ENCODE measurements around the gene GRAP2. TPM values are rescaled to one million over a fixed set of nuclear protein-coding genes. Genes with fewer than 3 reads are reported as not detected.
A peak's percentile ranks its signal among the peaks of the same experiment; 100 is the strongest.

GRAP2 gene
- total and polyA plus RNA-seq, 10 of the 15 experiments (the other 5 are each of a cell fraction or from before 2014, with no cell fraction given) = 3.3 to 79.1 (median 59.6) TPM

- Histone ChIP-seq H4K20me1 (ENCODE audit: control insufficient read depth, insufficient read depth) (peaks cover 7% of the 10 kb centered on the region; the same call in 1 of the 2 replicates), H3K4me2 (ENCODE audit: control insufficient read depth, insufficient read depth) (peak overlapping the region; percentile 68), H3K9ac (ENCODE audit: control insufficient read depth, insufficient read depth, low read length) (no peak overlapping the region), H3K4me3 (no peak overlapping the region), H3K79me2 (ENCODE audit: control insufficient read depth, insufficient read depth, low read length) (peaks cover 2% of the 10 kb centered on the region), H3K4me1 (ENCODE audit: control insufficient read depth, insufficient read depth, low read length) (peaks cover 47% of the 10 kb centered on the region), H3K9me3 (replicated peaks; ENCODE audit: control insufficient read depth, insufficient read depth, low read length) (no peaks in the 10 kb centered on the region; the same call in 2 of the 3 replicates), H2AFZ (ENCODE audit: control insufficient read depth, low read depth, low read length) (no peak overlapping the region), H3K27ac (ENCODE audit: control insufficient read depth, insufficient read depth) (peak overlapping the region; percentile 20; the same call in 1 of the 2 replicates), H3K27me3 (replicated peaks in 1 of 2; ENCODE audit: control insufficient read depth in 2 of 2, insufficient read depth in 2 of 2, low read length in 1 of 2) (no peaks in the 10 kb centered on the region), H3K36me3 (ENCODE audit: control insufficient read depth in 2 of 2, insufficient read depth in 2 of 2, low read length in 1 of 2) (peaks cover 20 to 45% of the 10 kb centered on the region in 2 experiments; a peak in 3 of 4 replicates)
- peak; percentile 65 for FAIRE-seq
- peak; percentile 77 for ATAC-seq
- CTCF ChIA-PET = interaction anchor here (0.6 to 2.4 kb wide), 2 partner anchors 24 to 574 kb away, joined by 3 to 11 read pairs; no protein-coding TSS in a partner anchor
- POLR2A ChIA-PET = interaction anchor here (0.6 to 1.6 kb wide), 2 partner anchors 11 to 18 kb away, joined by 3 read pairs; no protein-coding TSS in a partner anchor
- in situ Hi-C loops (cut with MboI) = no loop called here
- BruUV-seq (replicated peaks) = no TSS peak
- RAD21 ChIA-PET (ENCODE audit: unreplicated experiment) = interaction anchor here (0.7 to 1.8 kb wide), 10 partner anchors 11 to 131 kb away, joined by 3 to 13 read pairs (median 4); no protein-coding TSS in a partner anchor
- DNase-seq (ENCODE audit: low read depth, low spot score) = peak; percentile 71
- 49% methylated on average over 9 of the region's 10 CpGs for WGBS (ENCODE audit: insufficient coverage, insufficient replicate concordance, low lambda C conversion rate, missing lambda C conversion rate)
- intact Hi-C loops (cut with micrococcal nuclease; ENCODE audit: unreplicated experiment) = no loop called here
- SMC1A ChIA-PET (ENCODE audit: uncharacterized antibody, unreplicated experiment) = interaction anchor here (0.6 to 2.7 kb wide), 10 partner anchors 11 to 68 kb away, joined by 3 to 16 read pairs (median 4); no protein-coding TSS in a partner anchor
- TF ChIP-seq SKIL (IDR thresholded peaks at IDR 0.05; ENCODE audit: low read depth, poor library complexity, severe bottlenecking) (peak; percentile 96), EZH2 (IDR thresholded peaks at IDR 0.05; ENCODE audit: borderline replicate concordance, control insufficient read depth, low read depth, low read length) (no peak), IKZF1 (conservative IDR thresholded peaks at IDR 0.05) (peak; percentile 80), ATF2 (IDR thresholded peaks at IDR 0.05; ENCODE audit: low read length) (peak; percentile 60; the same call in 1 of the 2 replicates), BHLHE40 (IDR thresholded peaks at IDR 0.05; ENCODE audit: borderline replicate concordance in 1 of 2, low read depth in 2 of 2, low read length in 1 of 2) (peak; percentile 52 to 64), YY1 (IDR thresholded peaks at IDR 0.05; ENCODE audit: low read depth, low read length) (no peak), EED (IDR thresholded peaks at IDR 0.05; ENCODE audit: low read depth) (peak; percentile 68; the same call in 1 of the 2 replicates), TCF12 (IDR thresholded peaks at IDR 0.05; ENCODE audit: low read depth, low read length) (peak; percentile 51), TARDBP (IDR thresholded peaks at IDR 0.05; ENCODE audit: borderline replicate concordance) (no peak), RUNX3 (IDR thresholded peaks at IDR 0.05; ENCODE audit: low read length) (peak; percentile 99), ETV6 (conservative IDR thresholded peaks at IDR 0.05 in 1 of 2, IDR thresholded peaks at IDR 0.05 in 1 of 2; ENCODE audit: borderline replicate concordance in 1 of 2, low read depth in 1 of 2) (peak in 1 of 2 experiments; percentile 54; a peak in 1 of 4 replicates), ZNF207 (IDR thresholded peaks at IDR 0.05; ENCODE audit: borderline replicate concordance) (no peak), RAD51 (IDR thresholded peaks at IDR 0.05) (0 out of 2 replicates have a peak, but pooled peaks have one; percentile 35), EP300 (IDR thresholded peaks at IDR 0.05; ENCODE audit: borderline replicate concordance in 1 of 2, control insufficient read depth in 1 of 2, low read depth in 2 of 2, low read length in 2 of 2) (peak; percentile 61 to 87), SMARCA5 (IDR thresholded peaks at IDR 0.05) (peak; percentile 81; the same call in 1 of the 2 replicates), CHD4 (IDR thresholded peaks at IDR 0.05) (no peak), BCL11A (IDR thresholded peaks at IDR 0.05; ENCODE audit: low read depth, low read length) (peak; percentile 84), CHD2 (IDR thresholded peaks at IDR 0.05; ENCODE audit: borderline replicate concordance, low read depth, low read length) (peak; percentile 73; the same call in 1 of the 2 replicates), IKZF2 (IDR thresholded peaks at IDR 0.05) (peak; percentile 73 to 77; a peak in 3 of 4 replicates), MEF2A (IDR thresholded peaks at IDR 0.05; ENCODE audit: insufficient read depth, low read depth, low read length) (0 out of 2 replicates have a peak, but pooled peaks have one; percentile 59)
Measured at GRCh38 chr22:39956932-39957664, 56.2 kb downstream of the GRAP2 start.
